Prostate gland (tissue), 2 donors: Measurements from ENCODE around the gene CHST11. TPM values are rescaled to one million over a fixed set of nuclear protein-coding genes. Genes with fewer than 3 reads are reported as not detected.

Experiments used
- DNase-seq: peaks from one replicate; pipeline ENCODE4 v3.0.0-alpha.2; 2019; ENCODE audit warnings: low spot score
- H3K27ac ChIP-seq, 2 donors: fragments of 200-600 bp; sonication (generic); 2 replicates each; pipeline ENCODE4 v1.5.1; 2017 to 2019
- H3K27me3 ChIP-seq: fragments of 200-600 bp; sonication (generic); replicated peaks from 2 replicates; pipeline ENCODE4 v1.5.1; 2019; ENCODE audit not compliant: insufficient read depth
- H3K36me3 ChIP-seq, 2 donors: fragments of 200-600 bp; sonication (generic); 1 replicate in 1 of 2; 2 replicates in 1 of 2; pipeline versions ENCODE4 v1.5.1 to v1.8.1; 2017 to 2019
- H3K4me1 ChIP-seq: fragments of 200-600 bp; sonication (generic); replicated peaks from 2 replicates; pipeline ENCODE4 v1.5.1; 2019
- H3K4me3 ChIP-seq, 2 donors: fragments of 200-600 bp; sonication (generic); 2 replicates each; pipeline ENCODE4 v1.5.1; 2017 to 2019
- H3K9me3 ChIP-seq: fragments of 200-600 bp; sonication (generic); 2 replicates; pipeline ENCODE4 v1.5.1; 2017
- POLR2A ChIP-seq: fragments of 450-650 bp; IDR thresholded peaks from one replicate; pipeline ENCODE4 v1.6.1; 2016; ENCODE audit warnings: antibody characterized with exemption, mild to moderate bottlenecking
- POLR2AphosphoS5 ChIP-seq: sonication (generic); formaldehyde crosslinking; IDR thresholded peaks from one replicate; pipeline ENCODE4 v1.6.1; 2017; ENCODE audit warnings: antibody characterized with exemption
- WGBS: methylation state at CpG from one replicate; pipeline ENCODE4 v1.1.5; 2018; 5-methylcytosine and 5-hydroxymethylcytosine counted together
- intact Hi-C: fragments of 100-400 bp; cut with DNase I; formaldehyde crosslinking; loops from one replicate; pipeline ENCODE4 v1.14.2; 2022
- total RNA-seq, 2 donors: library from RNA; depleted of rRNA; stranded (reverse); fragments of >200 nt; gene quantifications; one replicate each; pipeline ENCODE4 v1.1.0, GENCODE V29; 2016
- TF ChIP-seq, protein P1 (sequence below), 4 experiments: fragments of 200-600 bp in 2 of 4; fragments of 450-650 bp in 2 of 4; sonication (generic) in 2 of 4; IDR thresholded peaks; 1 replicate in 3 of 4; 2 replicates in 1 of 4; pipeline ENCODE4 v1.5.1; 2016 to 2019; ENCODE audit warnings: antibody characterized with exemption in 4 of 4, mild to moderate bottlenecking in 2 of 4, moderate library complexity in 2 of 4

The CHST11 gene
- total RNA-seq, 2 donors from 2014 or later, result 10.4 to 25.4 TPM

DNA sequence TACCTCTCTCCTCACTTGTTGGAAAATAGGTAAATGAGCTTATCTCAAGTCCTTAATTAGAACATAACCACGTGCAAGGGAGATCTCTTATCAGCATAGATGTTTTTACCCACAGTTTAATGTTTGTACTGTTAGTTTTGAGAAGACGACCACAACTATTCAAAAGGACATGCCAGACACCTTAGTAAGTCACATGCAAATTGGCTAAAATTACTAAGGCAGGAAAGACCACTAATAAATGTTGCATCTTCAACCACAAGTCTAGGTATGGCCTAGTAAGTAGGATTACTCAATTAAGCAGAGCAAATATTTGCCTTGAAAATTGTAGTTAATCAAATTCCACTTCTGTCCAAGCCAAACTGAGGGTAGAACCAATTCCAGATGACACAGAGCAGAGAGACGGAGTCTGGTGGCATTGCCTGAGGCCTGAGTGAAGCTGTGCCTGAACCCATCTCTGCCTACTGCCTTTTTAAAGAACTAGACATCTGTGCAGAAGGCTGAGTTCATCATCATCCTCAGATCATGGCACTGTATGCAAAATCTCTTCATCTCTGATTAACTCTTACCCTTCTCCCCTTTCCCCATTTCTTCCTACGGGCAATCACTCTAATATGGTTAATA lies 29.7 kb upstream of the CHST11 start:
- TF ChIP-seq POLR2AphosphoS5, result no peak
- TF ChIP-seq, protein P1, sequence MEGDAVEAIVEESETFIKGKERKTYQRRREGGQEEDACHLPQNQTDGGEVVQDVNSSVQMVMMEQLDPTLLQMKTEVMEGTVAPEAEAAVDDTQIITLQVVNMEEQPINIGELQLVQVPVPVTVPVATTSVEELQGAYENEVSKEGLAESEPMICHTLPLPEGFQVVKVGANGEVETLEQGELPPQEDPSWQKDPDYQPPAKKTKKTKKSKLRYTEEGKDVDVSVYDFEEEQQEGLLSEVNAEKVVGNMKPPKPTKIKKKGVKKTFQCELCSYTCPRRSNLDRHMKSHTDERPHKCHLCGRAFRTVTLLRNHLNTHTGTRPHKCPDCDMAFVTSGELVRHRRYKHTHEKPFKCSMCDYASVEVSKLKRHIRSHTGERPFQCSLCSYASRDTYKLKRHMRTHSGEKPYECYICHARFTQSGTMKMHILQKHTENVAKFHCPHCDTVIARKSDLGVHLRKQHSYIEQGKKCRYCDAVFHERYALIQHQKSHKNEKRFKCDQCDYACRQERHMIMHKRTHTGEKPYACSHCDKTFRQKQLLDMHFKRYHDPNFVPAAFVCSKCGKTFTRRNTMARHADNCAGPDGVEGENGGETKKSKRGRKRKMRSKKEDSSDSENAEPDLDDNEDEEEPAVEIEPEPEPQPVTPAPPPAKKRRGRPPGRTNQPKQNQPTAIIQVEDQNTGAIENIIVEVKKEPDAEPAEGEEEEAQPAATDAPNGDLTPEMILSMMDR (IDR thresholded peaks at IDR 0.05), result no peak
- TF ChIP-seq POLR2A, result no peak
- no peaks in the 10 kb centered on the region for H3K9me3 ChIP-seq
- H3K4me3 ChIP-seq, result no peak overlapping the region
- H3K27me3 ChIP-seq, result no peaks in the 10 kb centered on the region
- intact Hi-C loops, result no loop called here
- H3K36me3 ChIP-seq, result no peaks in the 10 kb centered on the region
- no peak overlapping the region for H3K27ac ChIP-seq
- H3K4me1 ChIP-seq, result no peaks in the 10 kb centered on the region
- 74% methylated on average over 4 of the region's 4 CpGs for WGBS
- DNase-seq, result no peak

DNA sequence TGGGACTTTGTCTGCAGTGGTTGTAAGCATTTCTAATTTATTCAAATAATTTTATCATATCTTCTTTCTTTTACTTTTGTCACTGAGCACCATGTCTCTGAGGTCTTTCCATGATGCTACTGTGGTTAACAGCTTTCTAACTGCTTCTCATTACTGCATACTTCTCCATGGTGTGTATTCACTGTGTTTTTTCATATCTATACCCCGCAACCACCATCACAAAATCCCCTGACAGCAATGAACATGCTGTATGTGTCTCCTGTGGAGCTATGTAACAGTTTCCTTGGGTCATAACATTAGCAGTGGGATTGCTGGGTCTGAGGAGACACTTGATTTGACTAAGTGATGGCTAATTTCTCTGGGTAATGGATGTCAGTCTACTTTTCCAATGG lies 29.2 kb upstream of the CHST11 start:
- H3K4me1 ChIP-seq, result no peaks in the 10 kb centered on the region
- H3K4me3 ChIP-seq, result no peak overlapping the region
- intact Hi-C loops, result no loop called here
- DNase-seq, result no peak
- WGBS, result 88% methylated on average over 1 of the region's 1 CpG
- TF ChIP-seq POLR2AphosphoS5, result no peak
- TF ChIP-seq, protein P1 (IDR thresholded peaks at IDR 0.05), result no peak
- TF ChIP-seq POLR2A, result no peak
- no peaks in the 10 kb centered on the region for H3K36me3 ChIP-seq
- no peak overlapping the region for H3K27ac ChIP-seq
- H3K9me3 ChIP-seq, result no peaks in the 10 kb centered on the region
- no peaks in the 10 kb centered on the region for H3K27me3 ChIP-seq

DNA sequence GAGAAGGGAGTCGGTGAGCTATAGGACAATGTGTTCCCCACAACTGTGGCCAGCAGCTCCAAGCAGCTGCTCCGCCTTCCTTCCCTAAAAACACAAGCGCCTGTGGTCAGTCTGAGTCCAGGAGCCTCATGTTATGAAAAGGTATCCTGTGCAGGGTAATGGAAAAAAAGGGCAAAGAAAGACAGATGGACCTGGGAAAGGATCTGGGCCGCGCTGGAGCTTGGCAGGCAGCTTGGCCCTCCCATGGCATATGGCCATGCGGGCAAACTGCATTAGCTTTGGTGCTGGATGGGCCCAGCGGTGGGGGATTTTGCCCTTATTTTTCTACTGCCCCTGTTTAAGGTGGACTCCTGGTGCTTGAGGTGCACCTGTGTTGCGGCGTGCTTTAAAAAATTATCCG lies 23.7 kb upstream of the CHST11 start:
- Histone ChIP-seq H3K27ac (no peak overlapping the region), H3K27me3 (no peaks in the 10 kb centered on the region), H3K4me1 (no peaks in the 10 kb centered on the region), H3K9me3 (no peaks in the 10 kb centered on the region), H3K36me3 (no peaks in the 10 kb centered on the region), H3K4me3 (no peak overlapping the region)
- TF ChIP-seq, protein P1 (IDR thresholded peaks at IDR 0.05), result no peak
- TF ChIP-seq POLR2A, result no peak
- no peak for TF ChIP-seq POLR2AphosphoS5
- 92% methylated on average over 10 of the region's 10 CpGs for WGBS
- intact Hi-C loops, result no loop called here
- DNase-seq, result no peak

DNA sequence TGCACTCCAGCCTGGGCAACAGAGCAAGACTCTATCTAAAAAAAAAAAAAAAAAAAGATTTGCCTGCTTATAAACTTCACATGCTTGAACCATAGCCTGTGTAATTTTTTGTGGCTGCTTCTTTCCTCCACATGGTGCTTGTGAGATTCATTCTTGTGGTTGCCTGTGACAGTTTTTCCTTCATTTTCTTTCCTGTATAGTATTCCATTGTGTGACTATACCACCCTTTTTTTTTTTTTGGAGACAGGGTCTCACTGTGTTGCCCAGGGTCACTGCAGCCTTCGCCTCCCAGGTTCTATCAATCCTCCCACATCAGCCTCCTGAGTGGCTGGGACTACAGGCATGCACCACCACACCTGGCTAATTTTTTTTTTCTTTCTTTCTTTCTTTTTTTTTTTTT lies 22.6 kb upstream of the CHST11 start:
- H3K4me1 ChIP-seq, result no peaks in the 10 kb centered on the region
- intact Hi-C loops, result no loop called here
- no peaks in the 10 kb centered on the region for H3K9me3 ChIP-seq
- no peak overlapping the region for H3K27ac ChIP-seq
- no peak overlapping the region for H3K4me3 ChIP-seq
- H3K27me3 ChIP-seq, result no peaks in the 10 kb centered on the region
- no peaks in the 10 kb centered on the region for H3K36me3 ChIP-seq
- TF ChIP-seq, protein P1 (IDR thresholded peaks at IDR 0.05), result no peak
- TF ChIP-seq POLR2AphosphoS5 (no peak), POLR2A (no peak)
- 96% methylated on average over 1 of the region's 1 CpG for WGBS
- no peak for DNase-seq

DNA sequence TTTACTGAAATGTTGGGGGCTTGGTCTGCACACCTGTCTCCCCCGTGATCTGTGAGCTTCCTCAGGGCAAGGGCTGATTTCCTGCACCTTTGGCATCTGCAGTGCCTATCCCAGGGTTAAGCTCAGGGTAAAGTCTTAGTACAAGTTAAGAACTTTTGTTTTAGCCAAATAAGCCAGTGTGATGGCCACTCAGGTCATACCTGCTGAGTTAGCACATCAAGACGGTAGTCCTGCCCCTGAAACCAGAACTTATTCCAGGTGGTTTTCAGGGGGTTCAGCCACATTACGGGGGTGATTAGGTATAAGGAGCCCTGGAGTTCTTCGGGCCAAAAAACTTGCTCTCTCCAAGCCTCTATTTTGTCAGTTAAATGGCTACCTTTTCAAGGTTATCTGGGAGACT lies 21.6 kb upstream of the CHST11 start:
- 73% methylated on average over 4 of the region's 4 CpGs for WGBS
- TF ChIP-seq POLR2A (no peak), POLR2AphosphoS5 (no peak)
- TF ChIP-seq, protein P1 (IDR thresholded peaks at IDR 0.05), result no peak
- no peak for DNase-seq
- no peak overlapping the region for H3K4me3 ChIP-seq
- no peaks in the 10 kb centered on the region for H3K27me3 ChIP-seq
- H3K36me3 ChIP-seq, result no peaks in the 10 kb centered on the region
- no peaks in the 10 kb centered on the region for H3K9me3 ChIP-seq
- H3K27ac ChIP-seq, result no peak overlapping the region
- intact Hi-C loops, result no loop called here
- no peaks in the 10 kb centered on the region for H3K4me1 ChIP-seq
